Prostate gland (tissue), 2 donors: ENCODE measurements around the gene KIF5A. TPM values are rescaled to one million over a fixed set of nuclear protein-coding genes. Genes with fewer than 3 reads are reported as not detected.

Experiments used
- DNase-seq: peaks from one replicate; pipeline ENCODE4 v3.0.0-alpha.2; 2019; ENCODE audit warnings: low spot score
- H3K27ac ChIP-seq, 2 donors: fragments of 200-600 bp; sonication (generic); 2 replicates each; pipeline ENCODE4 v1.5.1; 2017 to 2019
- H3K27me3 ChIP-seq: fragments of 200-600 bp; sonication (generic); replicated peaks from 2 replicates; pipeline ENCODE4 v1.5.1; 2019; ENCODE audit not compliant: insufficient read depth
- H3K36me3 ChIP-seq, 2 donors: fragments of 200-600 bp; sonication (generic); 1 replicate in 1 of 2; 2 replicates in 1 of 2; pipeline versions ENCODE4 v1.5.1 to v1.8.1; 2017 to 2019
- H3K4me1 ChIP-seq: fragments of 200-600 bp; sonication (generic); replicated peaks from 2 replicates; pipeline ENCODE4 v1.5.1; 2019
- H3K4me3 ChIP-seq, 2 donors: fragments of 200-600 bp; sonication (generic); 2 replicates each; pipeline ENCODE4 v1.5.1; 2017 to 2019
- H3K9me3 ChIP-seq: fragments of 200-600 bp; sonication (generic); 2 replicates; pipeline ENCODE4 v1.5.1; 2017
- CTCF ChIP-seq, 4 experiments: fragments of 200-600 bp in 2 of 4; fragments of 450-650 bp in 2 of 4; sonication (generic) in 2 of 4; IDR thresholded peaks; 1 replicate in 3 of 4; 2 replicates in 1 of 4; pipeline ENCODE4 v1.5.1; 2016 to 2019; ENCODE audit warnings: antibody characterized with exemption in 4 of 4, mild to moderate bottlenecking in 2 of 4, moderate library complexity in 2 of 4
- POLR2A ChIP-seq: fragments of 450-650 bp; IDR thresholded peaks from one replicate; pipeline ENCODE4 v1.6.1; 2016; ENCODE audit warnings: antibody characterized with exemption, mild to moderate bottlenecking
- POLR2AphosphoS5 ChIP-seq: sonication (generic); formaldehyde crosslinking; IDR thresholded peaks from one replicate; pipeline ENCODE4 v1.6.1; 2017; ENCODE audit warnings: antibody characterized with exemption
- WGBS: methylation state at CpG from one replicate; pipeline ENCODE4 v1.1.5; 2018; 5-methylcytosine and 5-hydroxymethylcytosine counted together
- intact Hi-C: fragments of 100-400 bp; cut with DNase I; formaldehyde crosslinking; loops from one replicate; pipeline ENCODE4 v1.14.2; 2022
- total RNA-seq, 2 donors: library from RNA; depleted of rRNA; stranded (reverse); fragments of >200 nt; gene quantifications; one replicate each; pipeline ENCODE4 v1.1.0, GENCODE V29; 2016

The KIF5A gene
- total RNA-seq, 2 donors from 2014 or later = 0.50 to 3.7 TPM

- 10% methylated on average over 6 of the region's 6 CpGs for WGBS
- no peaks in the 10 kb centered on the region for H3K9me3 ChIP-seq
- no peak for TF ChIP-seq CTCF (IDR thresholded peaks at IDR 0.05)
- peak; percentile 48 for TF ChIP-seq POLR2AphosphoS5
- TF ChIP-seq POLR2A = no peak
- no peaks in the 10 kb centered on the region for H3K36me3 ChIP-seq
- H3K27me3 ChIP-seq = no peaks in the 10 kb centered on the region
- DNase-seq = peak; percentile 59
- intact Hi-C loops = no loop called here
- peak overlapping the region; percentile 92 to 96 for H3K27ac ChIP-seq
- no peaks in the 10 kb centered on the region for H3K4me1 ChIP-seq
- H3K4me3 ChIP-seq = peak overlapping the region; percentile 84 to 89
Observed at GRCh38 chr12:57603815-57604453, 54.1 kb downstream of the KIF5A start.

- Histone ChIP-seq H3K4me3 (peak within 1 kb of the TSS; percentile 84 to 89), H3K27ac (peak within 1 kb of the TSS; percentile 92 to 96), H3K36me3 (no peaks in the 10 kb centered on the region), H3K27me3 (no peaks in the 10 kb centered on the region), H3K9me3 (no peaks in the 10 kb centered on the region), H3K4me1 (no peaks in the 10 kb centered on the region)
- 2% methylated on average over 28 of the region's 36 CpGs for WGBS
- TF ChIP-seq POLR2A (no peak), POLR2AphosphoS5 (peak; percentile 16), CTCF (IDR thresholded peaks at IDR 0.05) (no peak)
- intact Hi-C loops = no loop called here
- peak; percentile 66 for DNase-seq
Observed at GRCh38 chr12:57604454-57604991, 54.7 kb downstream of the KIF5A start, which contains the start of gene DTX3. TSS of gene DTX3 (plus strand) at chr12:57604824. CDS start at chr12:57606518, 1,694 bp downstream.

GRCh38 chr12:57604992-57605810, 55.4 kb downstream of the KIF5A start:
- Histone ChIP-seq H3K4me1 (no peaks in the 10 kb centered on the region), H3K27me3 (no peaks in the 10 kb centered on the region), H3K4me3 (peak overlapping the region; percentile 84 to 89), H3K27ac (peak overlapping the region; percentile 92 to 96), H3K36me3 (no peaks in the 10 kb centered on the region), H3K9me3 (no peaks in the 10 kb centered on the region)
- WGBS = 5% methylated on average over 25 of the region's 25 CpGs
- no peak for DNase-seq
- TF ChIP-seq CTCF (IDR thresholded peaks at IDR 0.05) = no peak
- TF ChIP-seq POLR2AphosphoS5 = no peak
- no peak for TF ChIP-seq POLR2A
- intact Hi-C loops = loop anchor here (5.0 kb wide), 1 partner anchor 83 kb away; the partner anchor contains the start of genes DDIT3 and MBD6

GRCh38 chr12:57605811-57606311, 56.0 kb downstream of the KIF5A start:
- TF ChIP-seq CTCF (IDR thresholded peaks at IDR 0.05) (no peak), POLR2A (no peak), POLR2AphosphoS5 (no peak)
- 64% methylated on average over 4 of the region's 4 CpGs for WGBS
- Histone ChIP-seq H3K4me3 (no peak overlapping the region), H3K27ac (peak overlapping the region; percentile 92 to 96), H3K9me3 (no peaks in the 10 kb centered on the region), H3K4me1 (no peaks in the 10 kb centered on the region), H3K36me3 (no peaks in the 10 kb centered on the region), H3K27me3 (no peaks in the 10 kb centered on the region)
- intact Hi-C loops = loop anchor here (5.0 kb wide), 1 partner anchor 84 kb away; the partner anchor contains the start of genes DDIT3 and MBD6
- DNase-seq = no peak
